HepG2 (cell line): ENCODE results near the gene PRSS8. TPM values are rescaled to one million over a fixed set of nuclear protein-coding genes. Genes with fewer than 3 reads are reported as not detected.

Source experiments
- ATAC-seq: fragments of 200-7000 bp; cut with Tn5 transposase; 3 replicates; pipeline ENCODE4 v1.9.1; 2020; ENCODE audit warnings: mild to moderate bottlenecking, moderate library complexity
- BruUV-seq: library from RNA; stranded (reverse); fragments of 400-500 nt; replicated peaks from 2 replicates; lab custom pipeline; 2021; lab: Mats Ljungman, UMichigan
- CTCF ChIA-PET: fragments of 300-600 bp; formaldehyde crosslinking; extraction: SDS; loops from one replicate; lab custom pipeline; 2021; ENCODE audit warnings: low total read pairs, inconsistent platforms, low intra/inter-chr PET ratio; lab: Yijun Ruan, JAX
- POLR2A ChIA-PET: fragments of 350-600 bp; sonication (Branson Sonifier 250); formaldehyde crosslinking; loops from one replicate; lab custom pipeline; 2020; ENCODE audit warnings: antibody characterized with exemption, inconsistent platforms; lab: Yijun Ruan, JAX
- DNase-seq: peaks from one replicate; pipeline ENCODE4 v3.0.0-alpha.2; 2015; ENCODE audit warnings: low spot score
- FAIRE-seq: peaks from 3 replicates; lab custom pipeline; 2011; peaks lifted over from hg19 to GRCh38; lab: Jason Lieb, UNC
- H2AFZ ChIP-seq: one replicate; pipeline ENCODE4 v1.6.1; 2011; ENCODE audit warnings: low read length, inconsistent platforms
- H3K27ac ChIP-seq: fragments of 300-600 bp; 3 replicates; pipeline ENCODE4 v1.8.0; 2011; ENCODE audit warnings: mixed run types, mild to moderate bottlenecking, mixed read lengths, low read length, inconsistent platforms; ENCODE audit not compliant: insufficient read depth; ENCODE audit errors: extremely low read length
- H3K27me3 ChIP-seq, 2 experiments: fragments of 200-600 bp in 1 of 2; 2 replicates in 1 of 2; 3 replicates in 1 of 2; pipeline versions ENCODE4 v1.6.0 to v1.8.0; 2011; ENCODE audit warnings: low read length in 2 of 2, mild to moderate bottlenecking in 2 of 2, moderate library complexity in 2 of 2, inconsistent platforms in 1 of 2; ENCODE audit not compliant: insufficient read depth in 2 of 2, control insufficient read depth in 1 of 2
- H3K36me3 ChIP-seq, 2 experiments: fragments of 200-600 bp in 1 of 2; replicated peaks in 1 of 2; 2 replicates in 1 of 2; 3 replicates in 1 of 2; pipeline versions ENCODE4 v1.5.1 to v1.8.0; 2011; ENCODE audit warnings: low read length in 2 of 2, inconsistent platforms in 1 of 2; ENCODE audit not compliant: insufficient read depth in 2 of 2, control insufficient read depth in 1 of 2
- H3K4me1 ChIP-seq: 2 replicates; pipeline ENCODE4 v1.5.1; 2012; ENCODE audit warnings: low read length, inconsistent platforms; ENCODE audit not compliant: insufficient read depth
- H3K4me2 ChIP-seq: 2 replicates; pipeline ENCODE4 v1.6.0; 2011; ENCODE audit warnings: low read depth, low read length, inconsistent platforms
- H3K4me3 ChIP-seq, 3 experiments: fragments of 200-600 bp in 1 of 3; sonication (generic), shearing (Covaris generic) in 1 of 3; replicated peaks in 1 of 3; 2 replicates each; pipeline ENCODE4 v1.5.1; 2011 to 2016; ENCODE audit warnings: low read length in 3 of 3, inconsistent platforms in 2 of 3, low read depth in 2 of 3, mild to moderate bottlenecking in 2 of 3, control low read depth in 1 of 3, mixed read lengths in 1 of 3; ENCODE audit not compliant: insufficient read depth in 1 of 3
- H3K79me2 ChIP-seq: one replicate; pipeline ENCODE4 v1.6.1; 2011; ENCODE audit warnings: low read length, inconsistent platforms; ENCODE audit not compliant: insufficient read depth
- H3K9ac ChIP-seq: 2 replicates; pipeline ENCODE4 v1.6.0; 2011; ENCODE audit warnings: mild to moderate bottlenecking, low read depth, low read length, inconsistent platforms; ENCODE audit not compliant: insufficient read depth
- H3K9me3 ChIP-seq: 2 replicates; pipeline ENCODE4 v1.5.1; 2012; ENCODE audit warnings: mild to moderate bottlenecking, low read length
- H4K20me1 ChIP-seq: 2 replicates; pipeline ENCODE4 v1.6.0; 2011; ENCODE audit warnings: inconsistent platforms, mild to moderate bottlenecking, low read length, moderate library complexity; ENCODE audit not compliant: insufficient read depth
- CBX5 ChIP-seq: sonication (generic); formaldehyde crosslinking; IDR thresholded peaks from 2 replicates; pipeline ENCODE4 v1.4.0; 2020; ENCODE audit warnings: missing genetic modification reagents, borderline replicate concordance
- DMAP1 ChIP-seq: IDR thresholded peaks from 2 replicates; pipeline ENCODE4 v1.6.1; 2016
- KAT7 ChIP-seq: IDR thresholded peaks from 2 replicates; pipeline ENCODE4 v1.6.1; 2018; ENCODE audit warnings: borderline replicate concordance, missing compliant biosample characterization
- RBM22 ChIP-seq: fragments of 200-400 bp; formaldehyde crosslinking; optimal IDR thresholded peaks from 2 replicates; pipeline ENCODE3; 2017; ENCODE audit warnings: mild to moderate bottlenecking, low read length, moderate library complexity
- RFX1 ChIP-seq: fragments of 450-650 bp; IDR thresholded peaks from 2 replicates; pipeline ENCODE4 v1.6.1; 2017
- YEATS4 ChIP-seq: sonication (generic); formaldehyde crosslinking; IDR thresholded peaks from 2 replicates; pipeline ENCODE4 v1.4.0; 2020; ENCODE audit warnings: missing genetic modification reagents, borderline replicate concordance
- ZNF282 ChIP-seq: fragments of 450-650 bp; IDR thresholded peaks from 2 replicates; pipeline ENCODE4 v1.6.1; 2018; ENCODE audit not compliant: partially characterized antibody
- ZNF326 ChIP-seq: sonication (generic); formaldehyde crosslinking; IDR thresholded peaks from 2 replicates; pipeline ENCODE4 v1.4.0; 2020; ENCODE audit warnings: missing genetic modification reagents, borderline replicate concordance
- ZNF569 ChIP-seq: sonication (generic); formaldehyde crosslinking; IDR thresholded peaks from 2 replicates; pipeline ENCODE4 v1.5.0; 2020; ENCODE audit warnings: mild to moderate bottlenecking, missing genetic modification reagents, moderate library complexity, borderline replicate concordance
- ZNF572 ChIP-seq: sonication (generic); formaldehyde crosslinking; IDR thresholded peaks from 2 replicates; pipeline ENCODE4 v1.5.1; 2020; ENCODE audit warnings: mild to moderate bottlenecking, missing genetic modification reagents
- WGBS: methylation state at CpG from one replicate; pipeline ENCODE4 v1.1.6; 2017; ENCODE audit warnings: low lambda C conversion rate; 5-methylcytosine and 5-hydroxymethylcytosine counted together
- in situ Hi-C: cut with HindIII; loops from 2 replicates; pipeline ENCODE4 v1.10.0; 2017; ENCODE audit warnings: low pct_unique_long_range_greater_than_20kb; ENCODE audit not compliant: extremely low pct_ligation_motif_present
- intact Hi-C: fragments of 100-400 bp; cut with micrococcal nuclease; formaldehyde crosslinking; loops from one replicate; pipeline ENCODE4 v1.10.0; 2022; ENCODE audit not compliant: unreplicated experiment
- polyA plus RNA-seq, 8 experiments: library from polyadenylated mRNA; depleted of rRNA in 3 of 8; stranded (reverse) in 7 of 8; unstranded in 1 of 8; fragments of >200 nt; fragmentation: Illumina TruSeq in 4 of 8; extraction: Trizol in 4 of 8; gene quantifications; 2 replicates each; pipeline versions ENCODE4 v1.2.1 to v1.2.3, GENCODE V29; 2011 to 2016; ENCODE audit warnings: low read depth in 4 of 8, missing spikeins in 1 of 8, mixed read lengths in 1 of 8; ENCODE audit not compliant: insufficient read depth in 1 of 8
- total RNA-seq, 5 experiments: library from RNA; depleted of rRNA; stranded (reverse); fragments of >200 nt; fragmentation: Illumina TruSeq; extraction: Trizol; gene quantifications; 2 replicates each; pipeline ENCODE4 v1.2.3, GENCODE V29; 2016; ENCODE audit warnings: low read depth in 1 of 5
- TF ChIP-seq, protein P1 (sequence below): sonication (generic); formaldehyde crosslinking; IDR thresholded peaks from 2 replicates; pipeline ENCODE4 v1.8.1; 2023; ENCODE audit warnings: mild to moderate bottlenecking, inconsistent platforms, moderate library complexity, missing genetic modification reagents, borderline replicate concordance
- TF ChIP-seq, protein P2 (sequence below), 2 experiments: fragments of 450-650 bp in 1 of 2; sonication (generic) in 1 of 2; formaldehyde crosslinking in 1 of 2; IDR thresholded peaks; 2 replicates each; pipeline versions ENCODE4 v1.6.1 to v1.8.0; 2016 to 2022; ENCODE audit warnings: antibody characterized with exemption in 1 of 2, mild to moderate bottlenecking in 1 of 2, missing genetic modification reagents in 1 of 2
- TF ChIP-seq, protein P3 (sequence below): sonication (generic); formaldehyde crosslinking; IDR thresholded peaks from 2 replicates; pipeline ENCODE4 v1.8.1; 2023; ENCODE audit warnings: mild to moderate bottlenecking, missing genetic modification reagents

Gene PRSS8
- total and polyA plus RNA-seq, 2 of the 13 experiments (the other 11 are each of a cell fraction or from before 2014, with no cell fraction given): 2.6 to 7.2 TPM

DNA sequence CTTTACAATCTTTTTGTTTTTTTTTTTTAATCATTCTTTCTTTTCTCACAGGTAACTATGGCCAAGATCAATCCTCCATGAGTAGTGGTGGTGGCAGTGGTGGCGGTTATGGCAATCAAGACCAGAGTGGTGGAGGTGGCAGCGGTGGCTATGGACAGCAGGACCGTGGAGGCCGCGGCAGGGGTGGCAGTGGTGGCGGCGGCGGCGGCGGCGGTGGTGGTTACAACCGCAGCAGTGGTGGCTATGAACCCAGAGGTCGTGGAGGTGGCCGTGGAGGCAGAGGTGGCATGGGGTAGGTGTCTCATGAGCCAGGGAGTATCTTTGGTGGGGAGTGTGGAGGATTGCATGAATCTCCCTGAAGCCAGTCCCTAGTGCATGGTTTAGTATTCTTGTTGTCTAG lies 49.4 kb upstream of the PRSS8 start:
- Histone ChIP-seq H3K4me1 (peaks cover 50% of the 10 kb centered on the region), H3K4me2 (no peak overlapping the region), H3K4me3 (no peak overlapping the region), H3K79me2 (peaks cover 64% of the 10 kb centered on the region), H3K36me3 (peaks cover 49 to 81% of the 10 kb centered on the region in 2 experiments), H2AFZ (no peak overlapping the region), H3K9ac (no peak overlapping the region), H3K27me3 (no peaks in the 10 kb centered on the region; a peak in 1 of 5 replicates), H3K27ac (no peak overlapping the region), H3K9me3 (no peaks in the 10 kb centered on the region), H4K20me1 (peaks cover 86% of the 10 kb centered on the region)
- in situ Hi-C loops (no loop called here), intact Hi-C loops (no loop called here)
- no TSS peak for BruUV-seq
- ChIA-PET POLR2A (interaction anchor here (1.2 kb wide), 1 partner anchor 16 kb away, joined by 4 read pairs; no protein-coding TSS in a partner anchor), CTCF (no interaction called here)
- WGBS: 98% methylated on average over 14 of the region's 14 CpGs
- DNase-seq (no peak), ATAC-seq (no peak), FAIRE-seq (no peak)
- no peak for TF ChIP-seq ZNF282
- TF ChIP-seq KAT7 (CRISPR knock-in tag): no peak
- no peak for TF ChIP-seq ZNF572 (CRISPR knock-in tag)
- TF ChIP-seq DMAP1 (CRISPR knock-in tag): no peak
- TF ChIP-seq RBM22: peak; percentile 49
- no peak for TF ChIP-seq ZNF569 (CRISPR knock-in tag)
- TF ChIP-seq, protein P1, sequence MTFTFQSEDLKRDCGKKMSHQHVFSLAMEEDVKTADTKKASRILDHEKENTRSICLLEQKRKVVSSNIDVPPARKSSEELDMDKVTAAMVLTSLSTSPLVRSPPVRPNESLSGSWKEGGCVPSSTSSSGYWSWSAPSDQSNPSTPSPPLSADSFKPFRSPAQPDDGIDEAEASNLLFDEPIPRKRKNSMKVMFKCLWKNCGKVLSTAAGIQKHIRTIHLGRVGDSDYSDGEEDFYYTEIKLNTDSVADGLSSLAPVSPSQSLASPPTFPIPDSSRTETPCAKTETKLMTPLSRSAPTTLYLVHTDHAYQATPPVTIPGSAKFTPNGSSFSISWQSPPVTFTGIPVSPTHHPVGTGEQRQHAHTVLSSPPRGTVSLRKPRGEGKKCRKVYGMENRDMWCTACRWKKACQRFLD (CRISPR knock-in tag): no peak
- no peak for TF ChIP-seq ZNF326 (CRISPR knock-in tag)
- TF ChIP-seq YEATS4 (CRISPR knock-in tag): no peak
- TF ChIP-seq, protein P2, sequence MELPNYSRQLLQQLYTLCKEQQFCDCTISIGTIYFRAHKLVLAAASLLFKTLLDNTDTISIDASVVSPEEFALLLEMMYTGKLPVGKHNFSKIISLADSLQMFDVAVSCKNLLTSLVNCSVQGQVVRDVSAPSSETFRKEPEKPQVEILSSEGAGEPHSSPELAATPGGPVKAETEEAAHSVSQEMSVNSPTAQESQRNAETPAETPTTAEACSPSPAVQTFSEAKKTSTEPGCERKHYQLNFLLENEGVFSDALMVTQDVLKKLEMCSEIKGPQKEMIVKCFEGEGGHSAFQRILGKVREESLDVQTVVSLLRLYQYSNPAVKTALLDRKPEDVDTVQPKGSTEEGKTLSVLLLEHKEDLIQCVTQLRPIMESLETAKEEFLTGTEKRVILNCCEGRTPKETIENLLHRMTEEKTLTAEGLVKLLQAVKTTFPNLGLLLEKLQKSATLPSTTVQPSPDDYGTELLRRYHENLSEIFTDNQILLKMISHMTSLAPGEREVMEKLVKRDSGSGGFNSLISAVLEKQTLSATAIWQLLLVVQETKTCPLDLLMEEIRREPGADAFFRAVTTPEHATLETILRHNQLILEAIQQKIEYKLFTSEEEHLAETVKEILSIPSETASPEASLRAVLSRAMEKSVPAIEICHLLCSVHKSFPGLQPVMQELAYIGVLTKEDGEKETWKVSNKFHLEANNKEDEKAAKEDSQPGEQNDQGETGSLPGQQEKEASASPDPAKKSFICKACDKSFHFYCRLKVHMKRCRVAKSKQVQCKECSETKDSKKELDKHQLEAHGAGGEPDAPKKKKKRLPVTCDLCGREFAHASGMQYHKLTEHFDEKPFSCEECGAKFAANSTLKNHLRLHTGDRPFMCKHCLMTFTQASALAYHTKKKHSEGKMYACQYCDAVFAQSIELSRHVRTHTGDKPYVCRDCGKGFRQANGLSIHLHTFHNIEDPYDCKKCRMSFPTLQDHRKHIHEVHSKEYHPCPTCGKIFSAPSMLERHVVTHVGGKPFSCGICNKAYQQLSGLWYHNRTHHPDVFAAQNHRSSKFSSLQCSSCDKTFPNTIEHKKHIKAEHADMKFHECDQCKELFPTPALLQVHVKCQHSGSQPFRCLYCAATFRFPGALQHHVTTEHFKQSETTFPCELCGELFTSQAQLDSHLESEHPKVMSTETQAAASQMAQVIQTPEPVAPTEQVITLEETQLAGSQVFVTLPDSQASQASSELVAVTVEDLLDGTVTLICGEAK (IDR thresholded peaks at IDR 0.05): no peak
- TF ChIP-seq, protein P2 (CRISPR knock-in tag; IDR thresholded peaks at IDR 0.05): no peak
- TF ChIP-seq RFX1: no peak
- TF ChIP-seq CBX5 (CRISPR knock-in tag): no peak
- TF ChIP-seq, protein P3, sequence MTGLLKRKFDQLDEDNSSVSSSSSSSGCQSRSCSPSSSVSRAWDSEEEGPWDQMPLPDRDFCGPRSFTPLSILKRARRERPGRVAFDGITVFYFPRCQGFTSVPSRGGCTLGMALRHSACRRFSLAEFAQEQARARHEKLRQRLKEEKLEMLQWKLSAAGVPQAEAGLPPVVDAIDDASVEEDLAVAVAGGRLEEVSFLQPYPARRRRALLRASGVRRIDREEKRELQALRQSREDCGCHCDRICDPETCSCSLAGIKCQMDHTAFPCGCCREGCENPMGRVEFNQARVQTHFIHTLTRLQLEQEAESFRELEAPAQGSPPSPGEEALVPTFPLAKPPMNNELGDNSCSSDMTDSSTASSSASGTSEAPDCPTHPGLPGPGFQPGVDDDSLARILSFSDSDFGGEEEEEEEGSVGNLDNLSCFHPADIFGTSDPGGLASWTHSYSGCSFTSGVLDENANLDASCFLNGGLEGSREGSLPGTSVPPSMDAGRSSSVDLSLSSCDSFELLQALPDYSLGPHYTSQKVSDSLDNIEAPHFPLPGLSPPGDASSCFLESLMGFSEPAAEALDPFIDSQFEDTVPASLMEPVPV (CRISPR knock-in tag): no peak
